Parathyroid adenoma (tissue), 2 donors: Measurements from ENCODE around the gene FAM181B.

Experiments used
- H2AFZ ChIP-seq: fragments of 300-600 bp; sonication (generic); one replicate; pipeline ENCODE4 v1.7.0; 2017; ENCODE audit warnings: antibody characterized with exemption, mild to moderate bottlenecking
- H3K27ac ChIP-seq: fragments of 300-600 bp; sonication (generic); one replicate; pipeline ENCODE4 v1.7.0; 2017
- H3K27me3 ChIP-seq: fragments of 300-600 bp; sonication (generic); one replicate; pipeline ENCODE4 v1.7.0; 2017; ENCODE audit warnings: low read length; ENCODE audit not compliant: control insufficient read depth, insufficient read depth
- H3K36me3 ChIP-seq: fragments of 300-600 bp; sonication (generic); one replicate; pipeline ENCODE4 v1.7.0; 2017; ENCODE audit warnings: low read length; ENCODE audit not compliant: control insufficient read depth, insufficient read depth
- H3K4me1 ChIP-seq: fragments of 300-600 bp; sonication (generic); one replicate; pipeline ENCODE4 v1.7.0; 2017; ENCODE audit warnings: control low read depth
- H3K4me2 ChIP-seq: fragments of 300-600 bp; sonication (generic); one replicate; pipeline ENCODE4 v1.7.0; 2017; ENCODE audit warnings: low read length
- H3K4me3 ChIP-seq: fragments of 300-600 bp; sonication (generic); one replicate; pipeline ENCODE4 v1.7.0; 2017; ENCODE audit warnings: low read depth, low read length
- H3K79me2 ChIP-seq: fragments of 300-600 bp; sonication (generic); one replicate; pipeline ENCODE4 v1.7.0; 2017; ENCODE audit warnings: control low read depth
- H3K9ac ChIP-seq: fragments of 300-600 bp; sonication (generic); one replicate; pipeline ENCODE4 v1.7.0; 2017; ENCODE audit warnings: mild to moderate bottlenecking
- H3K9me3 ChIP-seq: fragments of 300-600 bp; sonication (generic); one replicate; pipeline ENCODE4 v1.7.0; 2017; ENCODE audit warnings: low read length; ENCODE audit not compliant: control insufficient read depth
- CTCF ChIP-seq: fragments of 300-600 bp; sonication (generic); IDR thresholded peaks from one replicate; pipeline ENCODE4 v1.7.0; 2017; ENCODE audit warnings: antibody characterized with exemption, mild to moderate bottlenecking
- donor health status: primary hyperparathyroidism.

The FAM181B gene

GRCh38 chr11:82754410-82754809 is 20.7 kb upstream of the FAM181B start:
- Histone ChIP-seq H3K9ac (no peak overlapping the region), H3K27me3 (no peaks in the 10 kb centered on the region), H3K9me3 (no peaks in the 10 kb centered on the region), H3K36me3 (no peaks in the 10 kb centered on the region), H3K79me2 (no peaks in the 10 kb centered on the region), H3K4me1 (no peaks in the 10 kb centered on the region), H2AFZ (no peak overlapping the region), H3K4me3 (no peak overlapping the region), H3K4me2 (no peak overlapping the region), H3K27ac (no peak overlapping the region)
- TF ChIP-seq CTCF: no peak

- Histone ChIP-seq H3K4me1 (no peaks in the 10 kb centered on the region), H3K4me3 (no peak overlapping the region)
- no peak for TF ChIP-seq CTCF
Observed at GRCh38 chr11:82753921-82754320, 20.3 kb upstream of the FAM181B start.

GRCh38 chr11:82752801-82753200 is 19.1 kb upstream of the FAM181B start:
- Histone ChIP-seq H3K36me3 (no peaks in the 10 kb centered on the region), H3K27ac (no peak overlapping the region), H3K9me3 (no peaks in the 10 kb centered on the region), H3K4me3 (no peak overlapping the region), H3K27me3 (no peaks in the 10 kb centered on the region), H3K4me2 (no peak overlapping the region), H2AFZ (no peak overlapping the region), H3K9ac (no peak overlapping the region), H3K4me1 (no peaks in the 10 kb centered on the region), H3K79me2 (no peaks in the 10 kb centered on the region)
- no peak for TF ChIP-seq CTCF

More at GRCh38 chr11:82753921-82754320, 20.3 kb upstream of the FAM181B start:
- Histone ChIP-seq H3K9ac (no peak overlapping the region), H3K27me3 (no peaks in the 10 kb centered on the region), H3K9me3 (no peaks in the 10 kb centered on the region), H3K27ac (no peak overlapping the region), H3K36me3 (no peaks in the 10 kb centered on the region), H3K79me2 (no peaks in the 10 kb centered on the region), H3K4me2 (no peak overlapping the region), H2AFZ (no peak overlapping the region)

- no peak overlapping the region for H3K4me2 ChIP-seq
- no peaks in the 10 kb centered on the region for H3K4me1 ChIP-seq
- H3K27me3 ChIP-seq: no peaks in the 10 kb centered on the region
- no peaks in the 10 kb centered on the region for H3K9me3 ChIP-seq
- TF ChIP-seq CTCF: no peak
- no peak overlapping the region for H3K27ac ChIP-seq
- H3K9ac ChIP-seq: no peak overlapping the region
- H3K36me3 ChIP-seq: no peaks in the 10 kb centered on the region
- H2AFZ ChIP-seq: no peak overlapping the region
- H3K4me3 ChIP-seq: no peak overlapping the region
- no peaks in the 10 kb centered on the region for H3K79me2 ChIP-seq
Observed at GRCh38 chr11:82750643-82751139, 17.0 kb upstream of the FAM181B start.

- no peak for TF ChIP-seq CTCF
- Histone ChIP-seq H3K79me2 (no peaks in the 10 kb centered on the region), H3K9ac (no peak overlapping the region), H2AFZ (no peak overlapping the region), H3K27ac (no peak overlapping the region), H3K9me3 (no peaks in the 10 kb centered on the region), H3K4me3 (no peak overlapping the region), H3K4me1 (no peaks in the 10 kb centered on the region), H3K4me2 (no peak overlapping the region), H3K27me3 (no peaks in the 10 kb centered on the region), H3K36me3 (no peaks in the 10 kb centered on the region)
Observed at GRCh38 chr11:82747471-82747870, 13.8 kb upstream of the FAM181B start.
